OCI-LY7 (cell line): ENCODE data around the gene SORBS2. TPM values are rescaled to one million over a fixed set of nuclear protein-coding genes. Genes with fewer than 3 reads are reported as not detected.

Experiments used
- BruUV-seq: library from RNA; stranded (reverse); fragments of 400-500 nt; replicated peaks from 2 replicates; lab custom pipeline; 2021; lab: Mats Ljungman, UMichigan
- CTCF ChIA-PET: fragments of 300-600 bp; sonication (Branson Sonifier 250); formaldehyde crosslinking; loops from one replicate; lab custom pipeline; 2022; ENCODE audit warnings: antibody characterized with exemption; ENCODE audit not compliant: unreplicated experiment; lab: Charles Lee
- POLR2A ChIA-PET: fragments of 300-600 bp; sonication (Branson Sonifier 250); formaldehyde crosslinking; loops from one replicate; lab custom pipeline; 2022; ENCODE audit warnings: antibody characterized with exemption; lab: Charles Lee
- DNase-seq: peaks from one replicate; pipeline ENCODE4 v3.0.0-alpha.2; 2015; ENCODE audit warnings: low spot score
- H2AFZ ChIP-seq: fragments of 200-600 bp; sonication (generic), shearing (Covaris generic); 2 replicates; pipeline ENCODE4 v1.6.1; 2014; ENCODE audit warnings: mild to moderate bottlenecking, antibody characterized with exemption, low read length, moderate library complexity
- H3K27ac ChIP-seq: fragments of 200-600 bp; sonication (generic); 2 replicates; pipeline ENCODE4 v1.5.1; 2014; ENCODE audit warnings: mixed run types, low read depth, mild to moderate bottlenecking, moderate library complexity, low read length, inconsistent platforms; ENCODE audit not compliant: poor library complexity, severe bottlenecking
- H3K36me3 ChIP-seq: fragments of 200-600 bp; sonication (generic); 2 replicates; pipeline ENCODE4 v1.6.1; 2014; ENCODE audit warnings: mild to moderate bottlenecking, antibody characterized with exemption, low read length, moderate library complexity, mixed read lengths; ENCODE audit not compliant: insufficient read depth
- H3K4me1 ChIP-seq: fragments of 200-600 bp; sonication (generic); 2 replicates; pipeline ENCODE4 v1.5.1; 2014; ENCODE audit warnings: mild to moderate bottlenecking, low read length; ENCODE audit not compliant: insufficient read depth, poor library complexity, severe bottlenecking
- H3K4me2 ChIP-seq: fragments of 200-600 bp; sonication (generic); 2 replicates; pipeline ENCODE4 v1.6.1; 2014; ENCODE audit warnings: mild to moderate bottlenecking, low read length
- H3K4me3 ChIP-seq: fragments of 200-600 bp; sonication (generic); 2 replicates; pipeline ENCODE4 v1.5.1; 2014; ENCODE audit warnings: mild to moderate bottlenecking, low read depth, low read length; ENCODE audit not compliant: poor library complexity, severe bottlenecking
- H3K79me2 ChIP-seq: fragments of 200-600 bp; sonication (generic); 2 replicates; pipeline ENCODE4 v1.6.1; 2016; ENCODE audit warnings: low read depth, mild to moderate bottlenecking, low read length, moderate library complexity, mixed read lengths; ENCODE audit not compliant: insufficient read depth
- H3K9me2 ChIP-seq: fragments of 200-600 bp; sonication (generic); 2 replicates; pipeline ENCODE4 v1.6.1; 2016; ENCODE audit warnings: mild to moderate bottlenecking, low read length, mixed read lengths; ENCODE audit not compliant: insufficient read depth
- H3K9me3 ChIP-seq: fragments of 200-600 bp; sonication (generic); 2 replicates; pipeline ENCODE4 v1.6.1; 2014; ENCODE audit warnings: mild to moderate bottlenecking, mixed run types, low read length, mixed read lengths
- H4K20me1 ChIP-seq: fragments of 200-600 bp; sonication (generic); 2 replicates; pipeline ENCODE4 v1.6.1; 2014; ENCODE audit warnings: mild to moderate bottlenecking, antibody characterized with exemption, low read length, moderate library complexity, mixed read lengths; ENCODE audit not compliant: insufficient read depth
- EZH2phosphoT487 ChIP-seq: fragments of 200-600 bp; sonication (generic); IDR thresholded peaks from 2 replicates; pipeline ENCODE4 v1.6.1; 2018; ENCODE audit warnings: low read depth, borderline replicate concordance, mild to moderate bottlenecking, mixed run types, antibody characterized with exemption, low read length, moderate library complexity, mixed read lengths
- intact Hi-C: fragments of 100-400 bp; cut with micrococcal nuclease; formaldehyde crosslinking; loops from one replicate; pipeline ENCODE4 v1.10.0; 2022; ENCODE audit not compliant: unreplicated experiment
- total RNA-seq, 2 experiments: library from RNA; depleted of rRNA in 1 of 2; stranded (reverse); fragments of >200 nt in 1 of 2; shearing (Covaris generic) in 1 of 2; gene quantifications; 2 replicates each; pipeline ENCODE4 v1.2.3, GENCODE V29; 2014 to 2022
- TF ChIP-seq, protein P1 (sequence below): fragments of 200-600 bp; sonication (generic); conservative IDR thresholded peaks from 2 replicates; pipeline ENCODE4 v1.5.1; 2014; ENCODE audit warnings: mild to moderate bottlenecking, antibody characterized with exemption, low read length, moderate library complexity, mixed read lengths

The SORBS2 gene
- total RNA-seq, 2 experiments from 2014 or later: 33.2 to 43.5 TPM

GRCh38 chr4:185794637-185795036 is 17.4 kb downstream of the SORBS2 start:
- Histone ChIP-seq H3K27ac (no peak overlapping the region), H3K4me3 (no peak overlapping the region), H3K4me1 (no peaks in the 10 kb centered on the region), H3K4me2 (no peak overlapping the region), H3K79me2 (no peaks in the 10 kb centered on the region), H4K20me1 (no peaks in the 10 kb centered on the region), H2AFZ (no peak overlapping the region), H3K9me2 (no peaks in the 10 kb centered on the region), H3K36me3 (no peaks in the 10 kb centered on the region), H3K9me3 (no peaks in the 10 kb centered on the region)
- ChIA-PET CTCF (no interaction called here), POLR2A (no interaction called here)
- TF ChIP-seq, protein P1, sequence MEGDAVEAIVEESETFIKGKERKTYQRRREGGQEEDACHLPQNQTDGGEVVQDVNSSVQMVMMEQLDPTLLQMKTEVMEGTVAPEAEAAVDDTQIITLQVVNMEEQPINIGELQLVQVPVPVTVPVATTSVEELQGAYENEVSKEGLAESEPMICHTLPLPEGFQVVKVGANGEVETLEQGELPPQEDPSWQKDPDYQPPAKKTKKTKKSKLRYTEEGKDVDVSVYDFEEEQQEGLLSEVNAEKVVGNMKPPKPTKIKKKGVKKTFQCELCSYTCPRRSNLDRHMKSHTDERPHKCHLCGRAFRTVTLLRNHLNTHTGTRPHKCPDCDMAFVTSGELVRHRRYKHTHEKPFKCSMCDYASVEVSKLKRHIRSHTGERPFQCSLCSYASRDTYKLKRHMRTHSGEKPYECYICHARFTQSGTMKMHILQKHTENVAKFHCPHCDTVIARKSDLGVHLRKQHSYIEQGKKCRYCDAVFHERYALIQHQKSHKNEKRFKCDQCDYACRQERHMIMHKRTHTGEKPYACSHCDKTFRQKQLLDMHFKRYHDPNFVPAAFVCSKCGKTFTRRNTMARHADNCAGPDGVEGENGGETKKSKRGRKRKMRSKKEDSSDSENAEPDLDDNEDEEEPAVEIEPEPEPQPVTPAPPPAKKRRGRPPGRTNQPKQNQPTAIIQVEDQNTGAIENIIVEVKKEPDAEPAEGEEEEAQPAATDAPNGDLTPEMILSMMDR: no peak
- no peak for TF ChIP-seq EZH2phosphoT487
- no TSS peak for BruUV-seq
- no peak for DNase-seq
- intact Hi-C loops: no loop called here

- Histone ChIP-seq H3K4me1 (no peaks in the 10 kb centered on the region), H3K79me2 (no peaks in the 10 kb centered on the region), H3K36me3 (peaks cover 3% of the 10 kb centered on the region; the same call in 1 of the 2 replicates), H3K4me2 (no peak overlapping the region), H3K27ac (no peak overlapping the region), H3K4me3 (no peak overlapping the region), H4K20me1 (no peaks in the 10 kb centered on the region), H3K9me3 (no peaks in the 10 kb centered on the region), H2AFZ (no peak overlapping the region), H3K9me2 (no peaks in the 10 kb centered on the region)
- CTCF ChIA-PET: no interaction called here
- no peak for DNase-seq
- POLR2A ChIA-PET: interaction anchor here (0.6 kb wide), 1 partner anchor 30 kb away, joined by 3 read pairs; no protein-coding TSS in a partner anchor
- TF ChIP-seq, protein P1: no peak
- no peak for TF ChIP-seq EZH2phosphoT487
- no TSS peak for BruUV-seq
- intact Hi-C loops: no loop called here
These were observed 18.3 kb downstream of the SORBS2 start for GRCh38 chr4:185793716-185794115.

DNA sequence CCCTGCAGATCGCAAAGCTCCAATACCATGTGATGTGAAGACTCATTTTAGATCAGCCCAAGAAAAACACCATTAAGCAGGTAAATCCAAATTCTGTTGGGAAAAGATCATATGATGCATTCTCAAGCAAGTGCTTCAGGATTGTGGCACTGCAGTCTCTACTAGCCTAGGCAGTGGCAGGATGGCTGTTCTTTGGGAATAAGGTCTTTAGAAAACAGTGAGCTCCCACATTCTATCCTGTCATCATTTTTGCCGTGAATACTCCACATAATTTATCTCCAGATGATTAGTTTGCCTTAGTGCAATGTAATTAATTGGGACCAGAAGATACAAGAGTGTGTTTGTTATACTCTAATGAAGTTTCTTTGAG is 18.9 kb downstream of the SORBS2 start:
- H3K4me1 ChIP-seq: no peaks in the 10 kb centered on the region
- peaks cover 5% of the 10 kb centered on the region; the same call in 1 of the 2 replicates for H3K36me3 ChIP-seq
- no peaks in the 10 kb centered on the region for H3K9me2 ChIP-seq
- no peaks in the 10 kb centered on the region for H3K9me3 ChIP-seq
- no peak overlapping the region for H3K4me3 ChIP-seq
- no peaks in the 10 kb centered on the region for H3K79me2 ChIP-seq
- no peaks in the 10 kb centered on the region for H4K20me1 ChIP-seq
- H3K27ac ChIP-seq: no peak overlapping the region
- intact Hi-C loops: no loop called here
- no peak overlapping the region for H3K4me2 ChIP-seq
- H2AFZ ChIP-seq: no peak overlapping the region
- POLR2A ChIA-PET: interaction anchor here (0.6 kb wide), 1 partner anchor 31 kb away, joined by 3 read pairs; no protein-coding TSS in a partner anchor
- CTCF ChIA-PET: no interaction called here
- no peak for TF ChIP-seq EZH2phosphoT487
- TF ChIP-seq, protein P1: no peak
- BruUV-seq: no TSS peak
- no peak for DNase-seq
